ENCODE results near the gene SKA2.
A peak's percentile ranks its signal among the peaks of the same experiment; 100 is the strongest.
"Not testable (repeated sequence)": the region's sequence is repeated elsewhere in the genome, so short reads cannot be mapped to it uniquely, and the experiment has no call there.

Gene SKA2

GRCh38 chr17:59154721-59155438 lies at the start of gene SKA2:
Gene SKA2, minus strand, starts transcription at chr17:59155186. Its CDS starts 23 bp downstream, at chr17:59155163.
- peak within 1 kb of the TSS; percentile 86 for H3K27ac ChIP-seq (ENCODE audit: low read depth, low read length)
- peak within 1 kb of the TSS; percentile 92 for H3K4me3 ChIP-seq (ENCODE audit: low read length)
- H3K9ac ChIP-seq (ENCODE audit: low read length) = peak within 1 kb of the TSS; percentile 29
- H3K36me3 ChIP-seq (ENCODE audit: control insufficient read depth, insufficient read depth, low read length) = no peaks in the 10 kb centered on the region
- H3K4me1 ChIP-seq (ENCODE audit: control insufficient read depth, insufficient read depth, low read length) = peaks cover 6% of the 10 kb centered on the region
- H3K27me3 ChIP-seq (ENCODE audit: control insufficient read depth, insufficient read depth, low read length) = no peaks in the 10 kb centered on the region

- no peak overlapping the region for H3K4me3 ChIP-seq (ENCODE audit: low read length)
- no peaks in the 10 kb centered on the region for H3K27me3 ChIP-seq (ENCODE audit: control insufficient read depth, insufficient read depth, low read length)
- H3K9ac ChIP-seq (ENCODE audit: low read length) = no peak overlapping the region
- no peaks in the 10 kb centered on the region for H3K36me3 ChIP-seq (ENCODE audit: control insufficient read depth, insufficient read depth, low read length)
- H3K4me1 ChIP-seq (ENCODE audit: control insufficient read depth, insufficient read depth, low read length) = no peaks in the 10 kb centered on the region
- H3K27ac ChIP-seq (ENCODE audit: low read depth, low read length) = no peak overlapping the region
Observed at GRCh38 chr17:59202320-59202719, 47.3 kb upstream of the SKA2 start.

- Histone ChIP-seq H3K9ac (ENCODE audit: low read length) (no peak overlapping the region), H3K4me1 (ENCODE audit: control insufficient read depth, insufficient read depth, low read length) (no peaks in the 10 kb centered on the region), H3K4me3 (ENCODE audit: low read length) (no peak overlapping the region), H3K27me3 (ENCODE audit: control insufficient read depth, insufficient read depth, low read length) (no peaks in the 10 kb centered on the region), H3K27ac (ENCODE audit: low read depth, low read length) (no peak overlapping the region), H3K36me3 (ENCODE audit: control insufficient read depth, insufficient read depth, low read length) (no peaks in the 10 kb centered on the region)
Observed at GRCh38 chr17:59199398-59199797, 44.4 kb upstream of the SKA2 start.

GRCh38 chr17:59193336-59193862 lies 38.4 kb upstream of the SKA2 start:
- no peak overlapping the region for H3K9ac ChIP-seq (ENCODE audit: low read length)
- H3K4me3 ChIP-seq (ENCODE audit: low read length) = no peak overlapping the region
- no peaks in the 10 kb centered on the region for H3K4me1 ChIP-seq (ENCODE audit: control insufficient read depth, insufficient read depth, low read length)
- no peaks in the 10 kb centered on the region for H3K27me3 ChIP-seq (ENCODE audit: control insufficient read depth, insufficient read depth, low read length)
- H3K27ac ChIP-seq (ENCODE audit: low read depth, low read length) = no peak overlapping the region
- no peaks in the 10 kb centered on the region for H3K36me3 ChIP-seq (ENCODE audit: control insufficient read depth, insufficient read depth, low read length)

GRCh38 chr17:59190806-59191205 lies 35.8 kb upstream of the SKA2 start:
- H3K4me3 ChIP-seq (ENCODE audit: low read length) = no peak overlapping the region
- no peaks in the 10 kb centered on the region for H3K36me3 ChIP-seq (ENCODE audit: control insufficient read depth, insufficient read depth, low read length)
- H3K27ac ChIP-seq (ENCODE audit: low read depth, low read length) = no peak overlapping the region
- H3K4me1 ChIP-seq (ENCODE audit: control insufficient read depth, insufficient read depth, low read length) = no peaks in the 10 kb centered on the region
- H3K9ac ChIP-seq (ENCODE audit: low read length) = no peak overlapping the region
- H3K27me3 ChIP-seq (ENCODE audit: control insufficient read depth, insufficient read depth, low read length) = no peaks in the 10 kb centered on the region

GRCh38 chr17:59186850-59187249 lies 31.9 kb upstream of the SKA2 start:
- H3K36me3 ChIP-seq (ENCODE audit: control insufficient read depth, insufficient read depth, low read length) = no peaks in the 10 kb centered on the region
- H3K27me3 ChIP-seq (ENCODE audit: control insufficient read depth, insufficient read depth, low read length) = no peaks in the 10 kb centered on the region
- H3K9ac ChIP-seq (ENCODE audit: low read length) = no peak overlapping the region
- H3K4me3 ChIP-seq (ENCODE audit: low read length) = no peak overlapping the region
- no peaks in the 10 kb centered on the region for H3K4me1 ChIP-seq (ENCODE audit: control insufficient read depth, insufficient read depth, low read length)
- H3K27ac ChIP-seq (ENCODE audit: low read depth, low read length) = no peak overlapping the region

GRCh38 chr17:59185997-59186396 lies 31.0 kb upstream of the SKA2 start:
- H3K27ac ChIP-seq (ENCODE audit: low read depth, low read length) = no peak overlapping the region
- H3K4me1 ChIP-seq (ENCODE audit: control insufficient read depth, insufficient read depth, low read length) = no peaks in the 10 kb centered on the region
- no peaks in the 10 kb centered on the region for H3K27me3 ChIP-seq (ENCODE audit: control insufficient read depth, insufficient read depth, low read length)
- no peak overlapping the region for H3K9ac ChIP-seq (ENCODE audit: low read length)
- no peak overlapping the region for H3K4me3 ChIP-seq (ENCODE audit: low read length)
- H3K36me3 ChIP-seq (ENCODE audit: control insufficient read depth, insufficient read depth, low read length) = no peaks in the 10 kb centered on the region

- H3K4me1 ChIP-seq (ENCODE audit: control insufficient read depth, insufficient read depth, low read length) = no peaks in the 10 kb centered on the region
- H3K27ac ChIP-seq (ENCODE audit: low read depth, low read length) = no peak overlapping the region
- no peaks in the 10 kb centered on the region for H3K36me3 ChIP-seq (ENCODE audit: control insufficient read depth, insufficient read depth, low read length)
- no peaks in the 10 kb centered on the region for H3K27me3 ChIP-seq (ENCODE audit: control insufficient read depth, insufficient read depth, low read length)
- H3K4me3 ChIP-seq (ENCODE audit: low read length) = no peak overlapping the region
- no peak overlapping the region for H3K9ac ChIP-seq (ENCODE audit: low read length)
Observed at GRCh38 chr17:59181481-59181880, 26.5 kb upstream of the SKA2 start.

GRCh38 chr17:59180626-59181025 lies 25.6 kb upstream of the SKA2 start:
- Histone ChIP-seq H3K9ac (ENCODE audit: low read length) (no peak overlapping the region), H3K36me3 (ENCODE audit: control insufficient read depth, insufficient read depth, low read length) (no peaks in the 10 kb centered on the region), H3K27ac (ENCODE audit: low read depth, low read length) (no peak overlapping the region), H3K27me3 (ENCODE audit: control insufficient read depth, insufficient read depth, low read length) (no peaks in the 10 kb centered on the region), H3K4me3 (ENCODE audit: low read length) (no peak overlapping the region), H3K4me1 (ENCODE audit: control insufficient read depth, insufficient read depth, low read length) (no peaks in the 10 kb centered on the region)

- H3K36me3 ChIP-seq (ENCODE audit: control insufficient read depth, insufficient read depth, low read length); H3K27ac ChIP-seq (ENCODE audit: low read depth, low read length); H3K9ac ChIP-seq (ENCODE audit: low read length); H3K4me1 ChIP-seq (ENCODE audit: control insufficient read depth, insufficient read depth, low read length); H3K27me3 ChIP-seq (ENCODE audit: control insufficient read depth, insufficient read depth, low read length); H3K4me3 ChIP-seq (ENCODE audit: low read length): not testable (repeated sequence)
Observed at GRCh38 chr17:59179601-59180000, 24.6 kb upstream of the SKA2 start.

GRCh38 chr17:59178266-59178985 lies 23.4 kb upstream of the SKA2 start:
- H3K9ac ChIP-seq (ENCODE audit: low read length) = no peak overlapping the region
- H3K27ac ChIP-seq (ENCODE audit: low read depth, low read length) = no peak overlapping the region
- H3K36me3 ChIP-seq (ENCODE audit: control insufficient read depth, insufficient read depth, low read length) = no peaks in the 10 kb centered on the region
- H3K27me3 ChIP-seq (ENCODE audit: control insufficient read depth, insufficient read depth, low read length) = no peaks in the 10 kb centered on the region
- H3K4me3 ChIP-seq (ENCODE audit: low read length) = no peak overlapping the region
- no peaks in the 10 kb centered on the region for H3K4me1 ChIP-seq (ENCODE audit: control insufficient read depth, insufficient read depth, low read length)

- Histone ChIP-seq H3K9ac (ENCODE audit: low read length) (no peak overlapping the region), H3K27me3 (ENCODE audit: control insufficient read depth, insufficient read depth, low read length) (no peaks in the 10 kb centered on the region), H3K36me3 (ENCODE audit: control insufficient read depth, insufficient read depth, low read length) (no peaks in the 10 kb centered on the region), H3K4me1 (ENCODE audit: control insufficient read depth, insufficient read depth, low read length) (no peaks in the 10 kb centered on the region), H3K4me3 (ENCODE audit: low read length) (no peak overlapping the region), H3K27ac (ENCODE audit: low read depth, low read length) (no peak overlapping the region)
Observed at GRCh38 chr17:59175076-59175475, 20.1 kb upstream of the SKA2 start.

- Histone ChIP-seq H3K4me3 (ENCODE audit: low read length) (no peak overlapping the region), H3K27me3 (ENCODE audit: control insufficient read depth, insufficient read depth, low read length) (no peaks in the 10 kb centered on the region), H3K9ac (ENCODE audit: low read length) (no peak overlapping the region), H3K36me3 (ENCODE audit: control insufficient read depth, insufficient read depth, low read length) (no peaks in the 10 kb centered on the region), H3K4me1 (ENCODE audit: control insufficient read depth, insufficient read depth, low read length) (no peaks in the 10 kb centered on the region), H3K27ac (ENCODE audit: low read depth, low read length) (no peak overlapping the region)
Observed at GRCh38 chr17:59174671-59175070, 19.7 kb upstream of the SKA2 start.

All from rectal smooth muscle tissue (tissue), 1 donor.